RWPE2 (cell line): ENCODE data around the gene THEM5.

Source experiments
- ATAC-seq: fragments of 200-7000 bp; cut with Tn5 transposase; 3 replicates; pipeline ENCODE4 v1.9.1; 2021; ENCODE audit warnings: low read depth
- DNase-seq: peaks from one replicate; pipeline ENCODE4 v3.0.0-alpha.2; 2020; ENCODE audit warnings: low spot score
- H3K27ac ChIP-seq: fragments of 450-650 bp; 2 replicates; pipeline ENCODE4 v1.5.1; 2017; ENCODE audit warnings: mild to moderate bottlenecking; ENCODE audit not compliant: poor library complexity, severe bottlenecking
- H3K27me3 ChIP-seq: fragments of 250-450 bp; sonication (Bioruptor Pico); 2 replicates; pipeline ENCODE4 v1.5.1; 2021; ENCODE audit warnings: mild to moderate bottlenecking, moderate library complexity; ENCODE audit not compliant: insufficient read depth, poor library complexity, severe bottlenecking
- H3K36me3 ChIP-seq: fragments of 250-450 bp; sonication (Bioruptor Pico); 2 replicates; pipeline ENCODE4 v1.5.1; 2020; ENCODE audit warnings: low read depth, mild to moderate bottlenecking, moderate library complexity
- H3K4me1 ChIP-seq: fragments of 250-450 bp; sonication (Bioruptor Pico); 2 replicates; pipeline ENCODE4 v1.5.1; 2021; ENCODE audit warnings: mild to moderate bottlenecking, moderate library complexity; ENCODE audit not compliant: insufficient read depth, poor library complexity, severe bottlenecking
- H3K4me3 ChIP-seq: fragments of 250-450 bp; sonication (Bioruptor Pico); 2 replicates; pipeline ENCODE4 v1.5.1; 2021; ENCODE audit warnings: mild to moderate bottlenecking, moderate library complexity; ENCODE audit not compliant: severe bottlenecking
- H3K9me3 ChIP-seq: fragments of 250-450 bp; sonication (Bioruptor Pico); 2 replicates; pipeline ENCODE4 v1.5.1; 2021; ENCODE audit warnings: mild to moderate bottlenecking, moderate library complexity; ENCODE audit not compliant: severe bottlenecking
- CTCF ChIP-seq: fragments of 450-650 bp; IDR thresholded peaks from one replicate; pipeline ENCODE4 v1.5.1; 2017; ENCODE audit warnings: mild to moderate bottlenecking, moderate library complexity; ENCODE audit not compliant: poor library complexity, severe bottlenecking

The THEM5 gene

GRCh38 chr1:151837197-151837596, 16.3 kb downstream of the THEM5 start:
- TF ChIP-seq CTCF, result no peak
- DNase-seq, result peak; percentile 84
- H3K27ac ChIP-seq, result peak overlapping the region; percentile 75

GRCh38 chr1:151835596-151835995, 17.9 kb downstream of the THEM5 start:
- H3K27me3 ChIP-seq, result no peaks in the 10 kb centered on the region
- no peak overlapping the region for H3K4me3 ChIP-seq
- no peaks in the 10 kb centered on the region for H3K36me3 ChIP-seq
- ATAC-seq (no peak), DNase-seq (no peak)
- peak overlapping the region; percentile 75 for H3K27ac ChIP-seq
- H3K4me1 ChIP-seq, result peaks cover 41% of the 10 kb centered on the region
- no peak for TF ChIP-seq CTCF
- no peaks in the 10 kb centered on the region for H3K9me3 ChIP-seq

More at GRCh38 chr1:151837197-151837596, 16.3 kb downstream of the THEM5 start:
- Histone ChIP-seq H3K36me3 (no peaks in the 10 kb centered on the region), H3K27me3 (no peaks in the 10 kb centered on the region), H3K4me1 (peaks cover 39% of the 10 kb centered on the region), H3K4me3 (no peak overlapping the region), H3K9me3 (no peaks in the 10 kb centered on the region)
- peak; percentile 58 for ATAC-seq

- Histone ChIP-seq H3K9me3 (no peaks in the 10 kb centered on the region), H3K4me1 (peaks cover 42% of the 10 kb centered on the region), H3K36me3 (no peaks in the 10 kb centered on the region), H3K27ac (no peak overlapping the region), H3K27me3 (no peaks in the 10 kb centered on the region), H3K4me3 (no peak overlapping the region)
- no peak for TF ChIP-seq CTCF
- ATAC-seq (no peak), DNase-seq (no peak)
Measured at GRCh38 chr1:151834239-151834638, 19.3 kb downstream of the THEM5 start.

- no peaks in the 10 kb centered on the region for H3K27me3 ChIP-seq
- H3K27ac ChIP-seq, result no peak overlapping the region
- H3K4me1 ChIP-seq, result peaks cover 43% of the 10 kb centered on the region
- H3K36me3 ChIP-seq, result no peaks in the 10 kb centered on the region
- H3K9me3 ChIP-seq, result no peaks in the 10 kb centered on the region
- ATAC-seq, result no peak
- H3K4me3 ChIP-seq, result no peak overlapping the region
- TF ChIP-seq CTCF, result no peak
- no peak for DNase-seq
Measured at GRCh38 chr1:151833172-151833900, 20.2 kb downstream of the THEM5 start.

- no peaks in the 10 kb centered on the region for H3K36me3 ChIP-seq
- no peak overlapping the region for H3K4me3 ChIP-seq
- no peaks in the 10 kb centered on the region for H3K27me3 ChIP-seq
- TF ChIP-seq CTCF, result no peak
- H3K4me1 ChIP-seq, result peaks cover 40% of the 10 kb centered on the region
- H3K9me3 ChIP-seq, result no peaks in the 10 kb centered on the region
- 0 out of 3 replicates have a peak, but pooled peaks have one; percentile 6 for ATAC-seq
- H3K27ac ChIP-seq, result no peak overlapping the region
- peak; percentile 78 for DNase-seq
Measured at GRCh38 chr1:151832318-151832980, 21.1 kb downstream of the THEM5 start.
